GM18867 (cell line): Measurements from ENCODE around the gene ZBP1.

Experiments used
- ATAC-seq: cut with Tn5 transposase; IDR thresholded peaks from one replicate; pipeline ENCODE4 v1.9.1; 2021; ENCODE audit warnings: mild to moderate bottlenecking, moderate library complexity; ENCODE audit not compliant: unreplicated experiment

Gene ZBP1

GRCh38 chr20:57619051-57619831, 985 bp downstream of the ZBP1 start:
- ATAC-seq, result peak; percentile 54

- ATAC-seq, result no peak
Observed at GRCh38 chr20:57618764-57619050, 1.5 kb downstream of the ZBP1 start.

- ATAC-seq, result no peak
Observed at GRCh38 chr20:57618091-57618763, 2.0 kb downstream of the ZBP1 start.

- no peak for ATAC-seq
Observed at GRCh38 chr20:57617079-57617795, 3.0 kb downstream of the ZBP1 start.

- ATAC-seq, result no peak
Observed at GRCh38 chr20:57616143-57616951, 3.9 kb downstream of the ZBP1 start.

- ATAC-seq, result no peak
Observed at GRCh38 chr20:57615445-57615811, 4.8 kb downstream of the ZBP1 start.

- ATAC-seq, result no peak
Observed at GRCh38 chr20:57614490-57615444, 5.5 kb downstream of the ZBP1 start.

GRCh38 chr20:57613481-57613921, 6.7 kb downstream of the ZBP1 start:
- ATAC-seq, result no peak

GRCh38 chr20:57612916-57613315, 7.3 kb downstream of the ZBP1 start:
- ATAC-seq, result no peak

- ATAC-seq, result no peak
Observed at GRCh38 chr20:57612436-57612835, 7.8 kb downstream of the ZBP1 start.

- ATAC-seq, result no peak
Observed at GRCh38 chr20:57611586-57612311, 8.5 kb downstream of the ZBP1 start.

- no peak for ATAC-seq
Observed at GRCh38 chr20:57610261-57610952, 9.8 kb downstream of the ZBP1 start.

- no peak for ATAC-seq
Observed at GRCh38 chr20:57609842-57610167, 10.4 kb downstream of the ZBP1 start.

GRCh38 chr20:57609086-57609841, 11.0 kb downstream of the ZBP1 start:
- no peak for ATAC-seq

GRCh38 chr20:57608516-57608915, 11.7 kb downstream of the ZBP1 start:
- no peak for ATAC-seq

- ATAC-seq, result no peak
Observed at GRCh38 chr20:57605878-57606277, 14.3 kb downstream of the ZBP1 start.

- no peak for ATAC-seq
Observed at GRCh38 chr20:57605045-57605444, 15.2 kb downstream of the ZBP1 start.

- ATAC-seq, result no peak
Observed at GRCh38 chr20:57603120-57603519, 17.1 kb downstream of the ZBP1 start.
